Measurements from ENCODE around the gene ITSN1. TPM values are rescaled to one million over a fixed set of nuclear protein-coding genes. Genes with fewer than 3 reads are reported as not detected.

The ITSN1 gene
- total RNA-seq, 3 donors from 2014 or later, result 39.5 to 113 (median 58.3) TPM

GRCh38 chr21:33734291-33734690 is 92.0 kb downstream of the ITSN1 start:
- no peak for DNase-seq (ENCODE audit: low spot score in 2 of 2)
- Histone ChIP-seq H3K27me3 (no peaks in the 10 kb centered on the region), H3K4me1 (no peaks in the 10 kb centered on the region), H3K36me3 (no peaks in the 10 kb centered on the region), H3K27ac (no peak overlapping the region), H3K9me3 (no peaks in the 10 kb centered on the region), H3K4me3 (no peak overlapping the region)
- TF ChIP-seq CTCF (IDR thresholded peaks at IDR 0.05), result no peak
- no peak for TF ChIP-seq POLR2A (IDR thresholded peaks at IDR 0.05)
- TF ChIP-seq POLR2AphosphoS5 (IDR thresholded peaks at IDR 0.05), result no peak
- intact Hi-C loops (cut with DNase I; ENCODE audit: low total_unique reads), result no loop called here

GRCh38 chr21:33734818-33735217 is 92.5 kb downstream of the ITSN1 start:
- Histone ChIP-seq H3K4me3 (no peak overlapping the region), H3K4me1 (no peaks in the 10 kb centered on the region), H3K9me3 (no peaks in the 10 kb centered on the region), H3K27ac (no peak overlapping the region), H3K36me3 (no peaks in the 10 kb centered on the region), H3K27me3 (no peaks in the 10 kb centered on the region)
- DNase-seq (ENCODE audit: low spot score in 2 of 2), result no peak
- TF ChIP-seq POLR2AphosphoS5 (IDR thresholded peaks at IDR 0.05) (no peak), CTCF (IDR thresholded peaks at IDR 0.05) (no peak), POLR2A (IDR thresholded peaks at IDR 0.05) (no peak)
- intact Hi-C loops (cut with DNase I; ENCODE audit: low total_unique reads), result no loop called here

- Histone ChIP-seq H3K27me3 (no peaks in the 10 kb centered on the region), H3K27ac (no peak overlapping the region), H3K4me1 (no peaks in the 10 kb centered on the region), H3K9me3 (no peaks in the 10 kb centered on the region), H3K4me3 (no peak overlapping the region), H3K36me3 (no peaks in the 10 kb centered on the region)
- TF ChIP-seq POLR2AphosphoS5 (IDR thresholded peaks at IDR 0.05), result no peak
- TF ChIP-seq CTCF (IDR thresholded peaks at IDR 0.05), result no peak
- no peak for TF ChIP-seq POLR2A (IDR thresholded peaks at IDR 0.05)
- DNase-seq (ENCODE audit: low spot score in 2 of 2), result no peak
- intact Hi-C loops (cut with DNase I; ENCODE audit: low total_unique reads), result no loop called here
Observed at GRCh38 chr21:33736569-33736968, 94.3 kb downstream of the ITSN1 start.

- intact Hi-C loops (cut with DNase I; ENCODE audit: low total_unique reads), result no loop called here
- no peaks in the 10 kb centered on the region for H3K4me1 ChIP-seq
- H3K9me3 ChIP-seq, result no peaks in the 10 kb centered on the region
- no peak for TF ChIP-seq POLR2AphosphoS5 (IDR thresholded peaks at IDR 0.05)
- TF ChIP-seq CTCF (IDR thresholded peaks at IDR 0.05), result no peak
- TF ChIP-seq POLR2A (IDR thresholded peaks at IDR 0.05), result no peak
- H3K36me3 ChIP-seq, result no peaks in the 10 kb centered on the region
- H3K27me3 ChIP-seq, result no peaks in the 10 kb centered on the region
- no peak overlapping the region for H3K27ac ChIP-seq
- DNase-seq (ENCODE audit: low spot score in 2 of 2), result no peak
- no peak overlapping the region for H3K4me3 ChIP-seq
Observed at GRCh38 chr21:33739701-33740100, 97.4 kb downstream of the ITSN1 start.

GRCh38 chr21:33747420-33747819 is 105.1 kb downstream of the ITSN1 start:
- DNase-seq (ENCODE audit: low spot score in 2 of 2), result no peak

More at GRCh38 chr21:33747420-33747819, 105.1 kb downstream of the ITSN1 start:
- no peak for TF ChIP-seq POLR2AphosphoS5 (IDR thresholded peaks at IDR 0.05)
- no peak for TF ChIP-seq POLR2A (IDR thresholded peaks at IDR 0.05)
- no peak for TF ChIP-seq CTCF (IDR thresholded peaks at IDR 0.05)
- no peaks in the 10 kb centered on the region for H3K36me3 ChIP-seq
- no peaks in the 10 kb centered on the region for H3K27me3 ChIP-seq
- H3K4me1 ChIP-seq, result no peaks in the 10 kb centered on the region
- peaks cover 8 to 13% of the 10 kb centered on the region in 2 donors for H3K9me3 ChIP-seq
- intact Hi-C loops (cut with DNase I; ENCODE audit: low total_unique reads), result no loop called here
- H3K27ac ChIP-seq, result no peak overlapping the region
- H3K4me3 ChIP-seq, result no peak overlapping the region
